KMS-11 (cell line): ENCODE data around the gene ALDH1L2.

Source experiments
- H2AFZ ChIP-seq: fragments of 200-600 bp; sonication (generic); 2 replicates; pipeline ENCODE4 v1.6.1; 2016; ENCODE audit warnings: antibody characterized with exemption, mixed run types, low read depth
- H3K27ac ChIP-seq: fragments of 200-600 bp; sonication (generic); 2 replicates; pipeline ENCODE4 v1.6.1; 2016; ENCODE audit warnings: mild to moderate bottlenecking, mixed run types
- H3K27me3 ChIP-seq: fragments of 200-600 bp; sonication (generic); 2 replicates; pipeline ENCODE4 v1.6.1; 2017; ENCODE audit warnings: mild to moderate bottlenecking, low read depth, mixed run types, moderate library complexity; ENCODE audit not compliant: insufficient read depth
- H3K36me3 ChIP-seq: fragments of 200-600 bp; sonication (generic); 2 replicates; pipeline ENCODE4 v1.6.1; 2017; ENCODE audit warnings: mild to moderate bottlenecking, mixed run types; ENCODE audit not compliant: insufficient read depth
- H3K4me1 ChIP-seq: fragments of 200-600 bp; sonication (generic); 2 replicates; pipeline ENCODE4 v1.6.1; 2016; ENCODE audit warnings: mild to moderate bottlenecking, low read depth, mixed run types; ENCODE audit not compliant: poor library complexity, severe bottlenecking
- H3K4me2 ChIP-seq: fragments of 200-600 bp; sonication (generic); 2 replicates; pipeline ENCODE4 v1.7.0; 2016; ENCODE audit warnings: mild to moderate bottlenecking, mixed run types
- H3K4me3 ChIP-seq: fragments of 200-600 bp; sonication (generic); IDR thresholded peaks from 2 replicates; pipeline ENCODE4 v1.6.1; 2017; ENCODE audit warnings: low read depth, low read length, mixed read lengths; ENCODE audit not compliant: insufficient read depth
- H3K79me2 ChIP-seq: fragments of 200-600 bp; sonication (generic); 2 replicates; pipeline ENCODE4 v1.6.1; 2016; ENCODE audit warnings: low read depth, mixed run types; ENCODE audit not compliant: insufficient read depth
- H3K9ac ChIP-seq: fragments of 200-600 bp; sonication (generic); 2 replicates; pipeline ENCODE4 v1.6.1; 2016; ENCODE audit warnings: mild to moderate bottlenecking, mixed run types
- H4K20me1 ChIP-seq: fragments of 200-600 bp; sonication (generic); 2 replicates; pipeline ENCODE4 v1.6.1; 2016; ENCODE audit warnings: mild to moderate bottlenecking, mixed run types; ENCODE audit not compliant: insufficient read depth
- CTCF ChIP-seq: fragments of 200-600 bp; sonication (generic); conservative IDR thresholded peaks from 2 replicates; pipeline ENCODE4 v1.6.1; 2017; ENCODE audit warnings: low read depth, mild to moderate bottlenecking, antibody characterized with exemption, low read length, moderate library complexity, mixed read lengths

ALDH1L2 gene

GRCh38 chr12:104976703-104977102 is 107.6 kb downstream of the ALDH1L2 start:
- Histone ChIP-seq H3K27me3 (no peaks in the 10 kb centered on the region), H3K27ac (no peak overlapping the region), H3K4me2 (no peak overlapping the region), H3K9ac (no peak overlapping the region), H3K79me2 (no peaks in the 10 kb centered on the region), H4K20me1 (no peaks in the 10 kb centered on the region), H2AFZ (no peak overlapping the region), H3K4me1 (no peaks in the 10 kb centered on the region), H3K4me3 (no peak overlapping the region), H3K36me3 (no peaks in the 10 kb centered on the region)
- TF ChIP-seq CTCF: no peak

- Histone ChIP-seq H3K4me1 (no peaks in the 10 kb centered on the region), H4K20me1 (no peaks in the 10 kb centered on the region), H3K27ac (no peak overlapping the region), H3K4me2 (no peak overlapping the region), H3K36me3 (no peaks in the 10 kb centered on the region), H3K4me3 (no peak overlapping the region), H2AFZ (no peak overlapping the region), H3K9ac (no peak overlapping the region), H3K27me3 (no peaks in the 10 kb centered on the region), H3K79me2 (no peaks in the 10 kb centered on the region)
- no peak for TF ChIP-seq CTCF
Observed at GRCh38 chr12:104975587-104976343, 108.5 kb downstream of the ALDH1L2 start.

- H3K79me2 ChIP-seq: no peaks in the 10 kb centered on the region
- no peaks in the 10 kb centered on the region for H3K4me1 ChIP-seq
- H3K27me3 ChIP-seq: no peaks in the 10 kb centered on the region
- H4K20me1 ChIP-seq: no peaks in the 10 kb centered on the region
- H3K36me3 ChIP-seq: no peaks in the 10 kb centered on the region
- no peak for TF ChIP-seq CTCF
- H2AFZ ChIP-seq: no peak overlapping the region
- no peak overlapping the region for H3K9ac ChIP-seq
- no peak overlapping the region for H3K27ac ChIP-seq
- no peak overlapping the region for H3K4me3 ChIP-seq
- H3K4me2 ChIP-seq: no peak overlapping the region
Observed at GRCh38 chr12:104974626-104975290, 109.5 kb downstream of the ALDH1L2 start.

GRCh38 chr12:104973250-104973649 is 111.0 kb downstream of the ALDH1L2 start:
- Histone ChIP-seq H3K27ac (no peak overlapping the region), H3K4me1 (no peaks in the 10 kb centered on the region), H3K4me2 (no peak overlapping the region), H3K36me3 (no peaks in the 10 kb centered on the region), H2AFZ (no peak overlapping the region), H4K20me1 (no peaks in the 10 kb centered on the region), H3K9ac (no peak overlapping the region), H3K4me3 (no peak overlapping the region), H3K27me3 (no peaks in the 10 kb centered on the region), H3K79me2 (no peaks in the 10 kb centered on the region)
- no peak for TF ChIP-seq CTCF
